ENCODE results near the gene KCP.

- no peak for TF ChIP-seq CTCF (IDR thresholded peaks at IDR 0.05)
- no peak for TF ChIP-seq ZFX (IDR thresholded peaks at IDR 0.05; ENCODE audit: borderline replicate concordance)
These were observed 17.8 kb upstream of the KCP start for GRCh38 chr7:128928159-128928813.

Measured in 22Rv1 (cell line).